NB4 (cell line): Measurements from ENCODE around the gene SLC25A18.

ENCODE experiments used
- MYC ChIP-seq: IDR thresholded peaks from 2 replicates; pipeline ENCODE4 v1.6.1; 2011; ENCODE audit warnings: low read depth, low read length
- POLR2A ChIP-seq: IDR thresholded peaks from 2 replicates; pipeline ENCODE4 v1.6.1; 2011; ENCODE audit warnings: mild to moderate bottlenecking; ENCODE audit not compliant: insufficient read length; ENCODE audit errors: extremely low read depth
- TF ChIP-seq, protein P1 (sequence below): IDR thresholded peaks from one replicate; pipeline ENCODE4 v1.5.1; 2012; ENCODE audit warnings: low read depth, low read length
- TF ChIP-seq, protein P2 (sequence below): IDR thresholded peaks from 2 replicates; pipeline ENCODE4 v1.6.1; 2011; ENCODE audit warnings: low read depth, low read length

DNA sequence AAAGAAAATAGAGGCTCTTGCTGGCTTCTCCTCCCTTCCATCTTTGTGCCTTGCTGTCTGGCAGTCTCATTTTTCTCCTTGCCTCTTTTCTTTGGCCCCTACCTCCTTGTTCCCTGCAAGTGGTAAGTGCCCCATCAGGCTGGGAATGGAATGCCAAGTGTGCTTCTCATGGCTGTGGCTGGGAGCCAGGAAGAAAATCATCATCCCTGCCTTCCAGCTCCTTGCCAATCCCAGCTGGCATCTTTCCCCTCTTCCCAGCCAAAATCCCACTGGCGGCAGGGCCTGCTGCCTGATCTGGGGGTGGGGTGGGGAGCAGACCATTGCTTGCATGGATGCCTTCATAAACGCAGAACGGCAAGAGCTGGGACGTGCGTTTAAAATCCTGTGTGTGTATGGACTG, 27.0 kb upstream of the SLC25A18 start:
- TF ChIP-seq POLR2A: no peak
- TF ChIP-seq, protein P1, sequence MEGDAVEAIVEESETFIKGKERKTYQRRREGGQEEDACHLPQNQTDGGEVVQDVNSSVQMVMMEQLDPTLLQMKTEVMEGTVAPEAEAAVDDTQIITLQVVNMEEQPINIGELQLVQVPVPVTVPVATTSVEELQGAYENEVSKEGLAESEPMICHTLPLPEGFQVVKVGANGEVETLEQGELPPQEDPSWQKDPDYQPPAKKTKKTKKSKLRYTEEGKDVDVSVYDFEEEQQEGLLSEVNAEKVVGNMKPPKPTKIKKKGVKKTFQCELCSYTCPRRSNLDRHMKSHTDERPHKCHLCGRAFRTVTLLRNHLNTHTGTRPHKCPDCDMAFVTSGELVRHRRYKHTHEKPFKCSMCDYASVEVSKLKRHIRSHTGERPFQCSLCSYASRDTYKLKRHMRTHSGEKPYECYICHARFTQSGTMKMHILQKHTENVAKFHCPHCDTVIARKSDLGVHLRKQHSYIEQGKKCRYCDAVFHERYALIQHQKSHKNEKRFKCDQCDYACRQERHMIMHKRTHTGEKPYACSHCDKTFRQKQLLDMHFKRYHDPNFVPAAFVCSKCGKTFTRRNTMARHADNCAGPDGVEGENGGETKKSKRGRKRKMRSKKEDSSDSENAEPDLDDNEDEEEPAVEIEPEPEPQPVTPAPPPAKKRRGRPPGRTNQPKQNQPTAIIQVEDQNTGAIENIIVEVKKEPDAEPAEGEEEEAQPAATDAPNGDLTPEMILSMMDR: no peak
- TF ChIP-seq, protein P2, sequence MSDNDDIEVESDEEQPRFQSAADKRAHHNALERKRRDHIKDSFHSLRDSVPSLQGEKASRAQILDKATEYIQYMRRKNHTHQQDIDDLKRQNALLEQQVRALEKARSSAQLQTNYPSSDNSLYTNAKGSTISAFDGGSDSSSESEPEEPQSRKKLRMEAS: no peak
- TF ChIP-seq MYC: no peak
